Endodermal cell (in vitro differentiated cells): Measurements from ENCODE around the gene JAKMIP1. TPM values are rescaled to one million over a fixed set of nuclear protein-coding genes. Genes with fewer than 3 reads are reported as not detected.

Experiments
- DNase-seq: peaks from one replicate; pipeline ENCODE4 v3.0.0-alpha.2; 2017
- H3K27ac ChIP-seq: 2 replicates; pipeline ENCODE4 v1.5.1; 2013; ENCODE audit warnings: mild to moderate bottlenecking, low read depth, low read length, moderate library complexity
- H3K27me3 ChIP-seq: 2 replicates; pipeline ENCODE4 v1.6.1; 2013; ENCODE audit warnings: mild to moderate bottlenecking, low read length, moderate library complexity; ENCODE audit not compliant: insufficient read depth, control insufficient read depth, poor library complexity, severe bottlenecking
- H3K36me3 ChIP-seq: 2 replicates; pipeline ENCODE4 v1.7.0; 2013; ENCODE audit warnings: mild to moderate bottlenecking, low read length, moderate library complexity; ENCODE audit not compliant: control insufficient read depth, insufficient read depth
- H3K4me1 ChIP-seq: one replicate; pipeline ENCODE4 v1.7.0; 2013; ENCODE audit warnings: low read length; ENCODE audit not compliant: control insufficient read depth, insufficient read depth
- H3K4me3 ChIP-seq: 2 replicates; pipeline ENCODE4 v1.5.1; 2013; ENCODE audit warnings: mild to moderate bottlenecking, low read length, moderate library complexity
- H3K9ac ChIP-seq: 2 replicates; pipeline ENCODE4 v1.6.1; 2013; ENCODE audit warnings: mild to moderate bottlenecking, low read length, moderate library complexity; ENCODE audit not compliant: poor library complexity, severe bottlenecking; ENCODE audit errors: extremely low read depth
- H3K9me3 ChIP-seq: 2 replicates; pipeline ENCODE4 v1.6.1; 2013; ENCODE audit warnings: mild to moderate bottlenecking, low read length, moderate library complexity; ENCODE audit not compliant: control insufficient read depth
- H3K27ac Mint-ChIP-seq: 2 replicates; pipeline ENCODE4 v1.8.0; 2020; ENCODE audit warnings: mixed read lengths
- H3K27me3 Mint-ChIP-seq: 2 replicates; pipeline ENCODE4 v1.8.0; 2021; ENCODE audit warnings: mild to moderate bottlenecking, mixed read lengths; ENCODE audit not compliant: insufficient read depth
- H3K36me3 Mint-ChIP-seq: 2 replicates; pipeline ENCODE4 v1.8.0; 2020; ENCODE audit warnings: low read depth, mixed read lengths
- H3K4me1 Mint-ChIP-seq: 2 replicates; pipeline ENCODE4 v1.8.0; 2020; ENCODE audit warnings: mixed read lengths
- H3K4me3 Mint-ChIP-seq: 2 replicates; pipeline ENCODE4 v1.8.0; 2020; ENCODE audit warnings: mild to moderate bottlenecking, moderate library complexity, mixed read lengths
- H3K9me3 Mint-ChIP-seq: 2 replicates; pipeline ENCODE4 v1.8.0; 2020; ENCODE audit warnings: mild to moderate bottlenecking, mixed read lengths
- CTCF ChIP-seq: fragments of 200-600 bp; sonication (generic); conservative IDR thresholded peaks from 2 replicates; pipeline ENCODE4 v1.5.0; 2021; ENCODE audit warnings: antibody characterized with exemption, mild to moderate bottlenecking
- WGBS, 2 experiments: methylation state at CpG; one replicate each; pipeline versions ENCODE4 v1.1.5 to v1.1.7; 2013; ENCODE audit warnings: missing lambda C conversion rate in 2 of 2, mixed read lengths in 1 of 2; ENCODE audit not compliant: insufficient coverage in 1 of 2, insufficient read length in 1 of 2; 5-methylcytosine and 5-hydroxymethylcytosine counted together
- total RNA-seq, 2 donors: library from RNA; stranded (reverse); fragmentation: NEBNext Ultra II Directional in 1 of 2; extraction: Animal tissue kit (Norgen Biotek cat#: 25700) in 1 of 2; gene quantifications; 2 replicates in 1 of 2; 3 replicates in 1 of 2; pipeline ENCODE4 v1.2.1, GENCODE V29; 2021

The JAKMIP1 gene
- total RNA-seq, 2 donors from 2014 or later = 10.4 to 11.2 TPM

- Mint-ChIP-seq H3K36me3 (no peaks in the 10 kb centered on the region), H3K9me3 (no peaks in the 10 kb centered on the region), H3K4me1 (no peaks in the 10 kb centered on the region), H3K4me3 (no peak overlapping the region), H3K27ac (no peak overlapping the region), H3K27me3 (peaks cover 4% of the 10 kb centered on the region)
- Histone ChIP-seq H3K27ac (no peak overlapping the region), H3K9me3 (no peaks in the 10 kb centered on the region), H3K36me3 (no peaks in the 10 kb centered on the region), H3K27me3 (no peaks in the 10 kb centered on the region), H3K4me1 (no peaks in the 10 kb centered on the region), H3K4me3 (no peak overlapping the region), H3K9ac (no peak overlapping the region)
- 91 to 92% methylated on average over 4 to 9 of the region's 9 CpGs for WGBS, 2 experiments
- DNase-seq = peak; percentile 31
- TF ChIP-seq CTCF = no peak
Measured at GRCh38 chr4:5999830-6000365, 200.5 kb downstream of the JAKMIP1 start.

GRCh38 chr4:5999356-5999755 is 201.0 kb downstream of the JAKMIP1 start:
- Mint-ChIP-seq H3K4me1 (no peaks in the 10 kb centered on the region), H3K36me3 (no peaks in the 10 kb centered on the region), H3K9me3 (no peaks in the 10 kb centered on the region), H3K27ac (no peak overlapping the region), H3K27me3 (peaks cover 4% of the 10 kb centered on the region), H3K4me3 (no peak overlapping the region)
- H3K4me1 ChIP-seq = no peaks in the 10 kb centered on the region
- no peaks in the 10 kb centered on the region for H3K36me3 ChIP-seq
- H3K9ac ChIP-seq = no peak overlapping the region
- DNase-seq = peak; percentile 28
- no peaks in the 10 kb centered on the region for H3K9me3 ChIP-seq
- no peak overlapping the region for H3K27ac ChIP-seq
- H3K27me3 ChIP-seq = no peaks in the 10 kb centered on the region
- TF ChIP-seq CTCF = no peak
- H3K4me3 ChIP-seq = no peak overlapping the region
- WGBS, 2 experiments = 80 to 85% methylated on average over 3 to 6 of the region's 6 CpGs

DNA sequence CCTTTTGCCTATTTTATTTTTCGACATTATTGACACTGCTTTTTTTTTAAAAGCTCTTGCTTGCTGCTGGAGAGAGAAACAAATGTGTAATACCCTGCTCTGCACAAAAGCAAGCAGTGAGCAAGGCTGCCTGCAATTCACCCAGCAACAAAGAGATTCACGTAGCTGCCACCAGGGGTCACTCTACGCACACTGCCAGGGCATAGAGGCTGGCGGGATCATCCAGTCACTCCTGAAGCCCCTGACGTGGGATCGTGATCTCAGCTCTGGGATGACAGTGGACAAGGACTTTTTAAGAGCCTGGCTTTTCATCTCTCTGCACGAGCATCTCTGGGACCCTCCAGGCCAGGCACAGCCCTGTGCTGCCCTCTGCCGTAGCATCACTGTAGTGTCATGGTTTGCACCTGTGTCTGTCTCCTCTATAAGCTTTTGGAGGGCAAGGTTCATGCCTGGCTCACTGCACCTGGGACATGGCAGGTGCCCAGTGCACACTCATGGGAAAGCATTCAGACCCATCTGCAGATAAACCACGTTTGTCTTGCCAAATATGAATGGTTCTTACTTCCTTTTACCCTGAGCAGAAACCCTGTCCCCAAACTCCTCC is 201.9 kb downstream of the JAKMIP1 start:
- peaks cover 4% of the 10 kb centered on the region for H3K27me3 Mint-ChIP-seq
- H3K4me3 Mint-ChIP-seq = no peak overlapping the region
- Histone ChIP-seq H3K4me1 (no peaks in the 10 kb centered on the region), H3K27ac (no peak overlapping the region), H3K36me3 (no peaks in the 10 kb centered on the region), H3K27me3 (no peaks in the 10 kb centered on the region), H3K9me3 (no peaks in the 10 kb centered on the region), H3K9ac (no peak overlapping the region), H3K4me3 (no peak overlapping the region)
- no peak overlapping the region for H3K27ac Mint-ChIP-seq
- 17 to 22% methylated on average over 5 to 9 of the region's 9 CpGs for WGBS, 2 experiments
- TF ChIP-seq CTCF = peak; percentile 99
- peak; percentile 92 for DNase-seq
- H3K36me3 Mint-ChIP-seq = no peaks in the 10 kb centered on the region
- no peaks in the 10 kb centered on the region for H3K9me3 Mint-ChIP-seq
- H3K4me1 Mint-ChIP-seq = no peaks in the 10 kb centered on the region
